ENCODE measurements around the gene MAST4. TPM values are rescaled to one million over a fixed set of nuclear protein-coding genes. Genes with fewer than 3 reads are reported as not detected.
"Not testable (repeated sequence)": the region's sequence is repeated elsewhere in the genome, so short reads cannot be mapped to it uniquely, and the experiment has no call there.

Gene MAST4
- total RNA-seq, 1 donor from 2014 or later = 10.4 TPM

DNA sequence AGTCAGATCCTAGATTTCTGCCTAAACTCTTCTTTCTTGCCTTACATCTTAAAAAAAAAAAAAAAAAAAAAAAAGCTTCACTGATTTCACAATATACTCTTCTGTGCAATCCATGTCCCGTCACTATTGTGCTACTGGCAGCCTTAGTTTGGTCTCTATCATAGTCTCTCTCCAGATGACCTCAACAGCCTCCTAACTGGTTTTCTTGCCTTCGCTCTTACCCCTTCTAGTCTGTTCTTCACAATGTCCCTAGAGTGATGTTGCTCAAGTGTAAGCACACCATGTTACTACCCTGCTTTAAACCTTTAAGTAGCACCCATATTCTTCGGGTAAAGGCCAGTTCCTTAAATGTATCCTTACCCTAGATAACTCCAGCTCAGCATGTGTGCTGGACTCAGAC, 574.6 kb downstream of the MAST4 start:
- H3K36me3 ChIP-seq (ENCODE audit: control insufficient read depth in 3 of 3, insufficient read depth in 3 of 3, low read length in 3 of 3) = peaks cover 0 to 10% (median 3%) of the 10 kb centered on the region in 3 donors
- H3K9ac ChIP-seq (ENCODE audit: low read depth in 1 of 3, low read length in 3 of 3) = no peak overlapping the region
- no peaks in the 10 kb centered on the region for H3K27me3 ChIP-seq (ENCODE audit: control insufficient read depth in 3 of 3, insufficient read depth in 3 of 3, low read length in 3 of 3)
- no peak overlapping the region for H3K27ac ChIP-seq (ENCODE audit: low read depth, low read length)
- H3K4me1 ChIP-seq (ENCODE audit: control insufficient read depth in 3 of 3, insufficient read depth in 3 of 3, low read length in 3 of 3) = peaks cover 0 to 7% (median 5%) of the 10 kb centered on the region in 3 donors
- H3K4me3 ChIP-seq (ENCODE audit: low read length in 3 of 3) = no peak overlapping the region
- no peaks in the 10 kb centered on the region for H3K9me3 ChIP-seq (ENCODE audit: control insufficient read depth in 3 of 3, low read length in 3 of 3)

GRCh38 chr5:67173351-67173750, 577.2 kb downstream of the MAST4 start:
- H3K36me3 ChIP-seq (ENCODE audit: control insufficient read depth in 3 of 3, insufficient read depth in 3 of 3, low read length in 3 of 3); H3K9me3 ChIP-seq (ENCODE audit: control insufficient read depth in 3 of 3, low read length in 3 of 3); H3K4me1 ChIP-seq (ENCODE audit: control insufficient read depth in 3 of 3, insufficient read depth in 3 of 3, low read length in 3 of 3); H3K9ac ChIP-seq (ENCODE audit: low read depth in 1 of 3, low read length in 3 of 3); H3K27ac ChIP-seq (ENCODE audit: low read depth, low read length); H3K4me3 ChIP-seq (ENCODE audit: low read length in 3 of 3); H3K27me3 ChIP-seq (ENCODE audit: control insufficient read depth in 3 of 3, insufficient read depth in 3 of 3, low read length in 3 of 3): not testable (repeated sequence)

- Histone ChIP-seq H3K9me3 (ENCODE audit: control insufficient read depth in 3 of 3, low read length in 3 of 3) (peaks cover 0 to 6% (median 0%) of the 10 kb centered on the region in 3 donors), H3K36me3 (ENCODE audit: control insufficient read depth in 3 of 3, insufficient read depth in 3 of 3, low read length in 3 of 3) (no peaks in the 10 kb centered on the region), H3K4me1 (ENCODE audit: control insufficient read depth in 3 of 3, insufficient read depth in 3 of 3, low read length in 3 of 3) (no peaks in the 10 kb centered on the region), H3K27ac (ENCODE audit: low read depth, low read length) (no peak overlapping the region), H3K9ac (ENCODE audit: low read depth in 1 of 3, low read length in 3 of 3) (no peak overlapping the region), H3K27me3 (ENCODE audit: control insufficient read depth in 3 of 3, insufficient read depth in 3 of 3, low read length in 3 of 3) (no peaks in the 10 kb centered on the region), H3K4me3 (ENCODE audit: low read length in 3 of 3) (no peak overlapping the region)
Observed at GRCh38 chr5:67173959-67174358, 577.8 kb downstream of the MAST4 start.

GRCh38 chr5:67176936-67177335, 580.7 kb downstream of the MAST4 start:
- no peaks in the 10 kb centered on the region for H3K27me3 ChIP-seq (ENCODE audit: control insufficient read depth in 3 of 3, insufficient read depth in 3 of 3, low read length in 3 of 3)
- no peaks in the 10 kb centered on the region for H3K36me3 ChIP-seq (ENCODE audit: control insufficient read depth in 3 of 3, insufficient read depth in 3 of 3, low read length in 3 of 3)
- no peak overlapping the region for H3K9ac ChIP-seq (ENCODE audit: low read depth in 1 of 3, low read length in 3 of 3)

GRCh38 chr5:67178085-67178484, 581.9 kb downstream of the MAST4 start:
- H3K9me3 ChIP-seq (ENCODE audit: control insufficient read depth in 3 of 3, low read length in 3 of 3) = peaks cover 0 to 6% (median 0%) of the 10 kb centered on the region in 3 donors
- H3K27ac ChIP-seq (ENCODE audit: low read depth, low read length) = no peak overlapping the region
- H3K36me3 ChIP-seq (ENCODE audit: control insufficient read depth in 3 of 3, insufficient read depth in 3 of 3, low read length in 3 of 3) = no peaks in the 10 kb centered on the region
- H3K27me3 ChIP-seq (ENCODE audit: control insufficient read depth in 3 of 3, insufficient read depth in 3 of 3, low read length in 3 of 3) = no peaks in the 10 kb centered on the region
- peaks cover 0 to 3% (median 2%) of the 10 kb centered on the region in 3 donors for H3K4me1 ChIP-seq (ENCODE audit: control insufficient read depth in 3 of 3, insufficient read depth in 3 of 3, low read length in 3 of 3)
- H3K9ac ChIP-seq (ENCODE audit: low read depth in 1 of 3, low read length in 3 of 3) = no peak overlapping the region
- H3K4me3 ChIP-seq (ENCODE audit: low read length in 3 of 3) = no peak overlapping the region

More at GRCh38 chr5:67176936-67177335, 580.7 kb downstream of the MAST4 start:
- H3K27ac ChIP-seq (ENCODE audit: low read depth, low read length) = no peak overlapping the region
- H3K9me3 ChIP-seq (ENCODE audit: control insufficient read depth in 3 of 3, low read length in 3 of 3) = peaks cover 0 to 6% (median 0%) of the 10 kb centered on the region in 3 donors
- H3K4me1 ChIP-seq (ENCODE audit: control insufficient read depth in 3 of 3, insufficient read depth in 3 of 3, low read length in 3 of 3) = no peaks in the 10 kb centered on the region
- no peak overlapping the region for H3K4me3 ChIP-seq (ENCODE audit: low read length in 3 of 3)

- Histone ChIP-seq H3K4me1 (ENCODE audit: control insufficient read depth in 3 of 3, insufficient read depth in 3 of 3, low read length in 3 of 3) (peaks cover 0 to 3% (median 2%) of the 10 kb centered on the region in 3 donors), H3K9ac (ENCODE audit: low read depth in 1 of 3, low read length in 3 of 3) (no peak overlapping the region), H3K9me3 (ENCODE audit: control insufficient read depth in 3 of 3, low read length in 3 of 3) (peaks cover 0 to 6% (median 0%) of the 10 kb centered on the region in 3 donors), H3K36me3 (ENCODE audit: control insufficient read depth in 3 of 3, insufficient read depth in 3 of 3, low read length in 3 of 3) (no peaks in the 10 kb centered on the region), H3K27ac (ENCODE audit: low read depth, low read length) (no peak overlapping the region), H3K4me3 (ENCODE audit: low read length in 3 of 3) (no peak overlapping the region), H3K27me3 (ENCODE audit: control insufficient read depth in 3 of 3, insufficient read depth in 3 of 3, low read length in 3 of 3) (no peaks in the 10 kb centered on the region)
Observed at GRCh38 chr5:67178966-67179365, 582.8 kb downstream of the MAST4 start.

GRCh38 chr5:67179697-67180361, 583.6 kb downstream of the MAST4 start:
- Histone ChIP-seq H3K36me3 (ENCODE audit: control insufficient read depth in 3 of 3, insufficient read depth in 3 of 3, low read length in 3 of 3) (no peaks in the 10 kb centered on the region), H3K27ac (ENCODE audit: low read depth, low read length) (no peak overlapping the region), H3K27me3 (ENCODE audit: control insufficient read depth in 3 of 3, insufficient read depth in 3 of 3, low read length in 3 of 3) (no peaks in the 10 kb centered on the region), H3K9ac (ENCODE audit: low read depth in 1 of 3, low read length in 3 of 3) (no peak overlapping the region), H3K4me1 (ENCODE audit: control insufficient read depth in 3 of 3, insufficient read depth in 3 of 3, low read length in 3 of 3) (peaks cover 0 to 3% (median 2%) of the 10 kb centered on the region in 3 donors), H3K4me3 (ENCODE audit: low read length in 3 of 3) (no peak overlapping the region), H3K9me3 (ENCODE audit: control insufficient read depth in 3 of 3, low read length in 3 of 3) (peaks cover 0 to 6% (median 0%) of the 10 kb centered on the region in 3 donors)

DNA sequence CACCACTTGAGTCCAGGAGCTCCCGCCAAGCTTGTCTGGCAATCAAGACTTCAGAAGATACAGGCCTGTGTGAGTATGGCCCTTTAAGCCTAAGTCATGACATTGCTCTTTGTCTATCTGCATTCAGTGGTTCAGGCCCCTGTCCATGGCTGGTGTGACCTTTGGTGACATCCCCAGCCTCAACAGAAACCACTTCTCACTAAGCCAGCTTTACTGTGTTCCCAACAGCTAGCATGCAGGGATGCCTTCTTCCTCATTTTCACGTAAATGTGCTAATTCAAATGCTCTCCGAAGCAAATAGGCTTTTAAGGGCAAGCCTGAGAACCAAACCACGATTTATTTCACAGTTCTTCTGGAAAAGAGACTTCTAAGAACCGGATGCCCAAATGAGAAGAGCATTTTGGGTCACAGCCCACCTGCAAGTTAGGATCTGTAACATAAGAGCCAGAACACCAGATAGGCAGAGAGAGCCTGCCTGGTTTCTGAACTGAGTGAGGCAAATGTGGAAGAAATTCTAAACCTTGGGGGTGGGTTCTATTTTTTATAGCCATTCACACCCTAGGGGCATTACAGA, 585.5 kb downstream of the MAST4 start:
- H3K27me3 ChIP-seq (ENCODE audit: control insufficient read depth in 3 of 3, insufficient read depth in 3 of 3, low read length in 3 of 3) = no peaks in the 10 kb centered on the region
- no peak overlapping the region for H3K4me3 ChIP-seq (ENCODE audit: low read length in 3 of 3)
- H3K36me3 ChIP-seq (ENCODE audit: control insufficient read depth in 3 of 3, insufficient read depth in 3 of 3, low read length in 3 of 3) = no peaks in the 10 kb centered on the region
- H3K9ac ChIP-seq (ENCODE audit: low read depth in 1 of 3, low read length in 3 of 3) = no peak overlapping the region
- H3K27ac ChIP-seq (ENCODE audit: low read depth, low read length) = peak overlapping the region; percentile 12
- H3K4me1 ChIP-seq (ENCODE audit: control insufficient read depth in 3 of 3, insufficient read depth in 3 of 3, low read length in 3 of 3) = peaks cover 0 to 3% (median 2%) of the 10 kb centered on the region in 3 donors
- H3K9me3 ChIP-seq (ENCODE audit: control insufficient read depth in 3 of 3, low read length in 3 of 3) = peaks cover 0 to 2% (median 0%) of the 10 kb centered on the region in 3 donors

DNA sequence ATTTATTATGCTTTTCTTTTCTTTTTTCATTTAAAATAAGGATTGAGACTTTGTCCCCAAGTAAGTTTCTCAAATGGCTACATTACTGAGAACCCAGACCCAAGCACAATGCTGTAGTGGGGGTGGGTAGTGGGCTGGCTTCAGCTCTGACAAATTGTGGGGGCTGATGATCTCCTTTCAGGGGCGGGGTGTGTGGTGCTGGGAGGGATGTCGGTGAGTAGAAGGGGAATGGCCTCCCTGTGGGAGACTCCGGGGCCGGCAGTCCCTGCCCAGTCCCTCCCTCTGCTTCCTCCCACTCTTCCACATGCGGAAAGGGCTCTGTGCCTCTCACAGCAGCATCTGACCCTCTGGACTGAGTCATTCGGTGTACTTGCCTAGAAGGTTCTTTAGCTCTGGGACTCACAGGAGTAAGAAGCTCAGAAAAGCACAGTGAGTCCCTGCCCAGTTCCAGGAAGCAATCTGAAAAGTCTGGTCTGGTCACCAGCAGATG, 586.2 kb downstream of the MAST4 start:
- Histone ChIP-seq H3K4me1 (ENCODE audit: control insufficient read depth in 3 of 3, insufficient read depth in 3 of 3, low read length in 3 of 3) (peaks cover 0 to 3% (median 2%) of the 10 kb centered on the region in 3 donors), H3K9ac (ENCODE audit: low read depth in 1 of 3, low read length in 3 of 3) (no peak overlapping the region), H3K27ac (ENCODE audit: low read depth, low read length) (peak overlapping the region; percentile 12), H3K36me3 (ENCODE audit: control insufficient read depth in 3 of 3, insufficient read depth in 3 of 3, low read length in 3 of 3) (no peaks in the 10 kb centered on the region), H3K9me3 (ENCODE audit: control insufficient read depth in 3 of 3, low read length in 3 of 3) (no peaks in the 10 kb centered on the region), H3K27me3 (ENCODE audit: control insufficient read depth in 3 of 3, insufficient read depth in 3 of 3, low read length in 3 of 3) (no peaks in the 10 kb centered on the region), H3K4me3 (ENCODE audit: low read length in 3 of 3) (no peak overlapping the region)

GRCh38 chr5:67183859-67184258, 587.7 kb downstream of the MAST4 start:
- Histone ChIP-seq H3K27me3 (ENCODE audit: control insufficient read depth in 3 of 3, insufficient read depth in 3 of 3, low read length in 3 of 3) (no peaks in the 10 kb centered on the region), H3K9ac (ENCODE audit: low read depth in 1 of 3, low read length in 3 of 3) (no peak overlapping the region), H3K4me1 (ENCODE audit: control insufficient read depth in 3 of 3, insufficient read depth in 3 of 3, low read length in 3 of 3) (peaks cover 0 to 3% (median 2%) of the 10 kb centered on the region in 3 donors), H3K9me3 (ENCODE audit: control insufficient read depth in 3 of 3, low read length in 3 of 3) (no peaks in the 10 kb centered on the region), H3K27ac (ENCODE audit: low read depth, low read length) (no peak overlapping the region), H3K36me3 (ENCODE audit: control insufficient read depth in 3 of 3, insufficient read depth in 3 of 3, low read length in 3 of 3) (no peaks in the 10 kb centered on the region), H3K4me3 (ENCODE audit: low read length in 3 of 3) (no peak overlapping the region)
